ENCODE results near the gene ISL1. TPM values are rescaled to one million over a fixed set of nuclear protein-coding genes. Genes with fewer than 3 reads are reported as not detected.

ISL1 gene
- total RNA-seq, 1 donor = not detected

DNA sequence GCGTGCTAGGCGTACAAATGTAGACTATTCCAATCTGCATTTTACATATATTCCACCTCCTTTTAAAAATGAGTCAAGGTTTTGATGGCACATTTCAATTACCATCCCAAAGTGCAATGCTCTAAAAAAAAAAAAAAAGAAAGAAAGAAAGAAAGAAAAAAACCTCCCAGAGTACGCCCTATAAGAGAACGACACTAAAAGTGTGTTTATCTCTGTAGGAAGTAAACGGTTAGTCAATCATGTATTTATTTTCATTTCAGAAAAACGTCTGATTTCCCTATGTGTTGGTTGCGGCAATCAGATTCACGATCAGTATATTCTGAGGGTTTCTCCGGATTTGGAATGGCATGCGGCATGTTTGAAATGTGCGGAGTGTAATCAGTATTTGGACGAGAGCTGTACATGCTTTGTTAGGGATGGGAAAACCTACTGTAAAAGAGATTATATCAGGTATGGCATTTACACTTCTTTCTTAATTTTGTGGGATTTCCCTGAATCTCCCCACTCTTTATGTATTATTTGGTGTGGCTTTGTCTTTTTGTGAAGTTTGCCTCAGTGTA lies 1.1 kb downstream of the ISL1 start:
- Histone ChIP-seq H3K79me2 (ENCODE audit: insufficient read depth, low read length) (no peaks in the 10 kb centered on the region), H3K27me3 (ENCODE audit: insufficient read depth, low read length) (peaks cover 56% of the 10 kb centered on the region)
- peak; percentile 39 for DNase-seq (ENCODE audit: insufficient read length, low spot score, missing footprints)

DNA sequence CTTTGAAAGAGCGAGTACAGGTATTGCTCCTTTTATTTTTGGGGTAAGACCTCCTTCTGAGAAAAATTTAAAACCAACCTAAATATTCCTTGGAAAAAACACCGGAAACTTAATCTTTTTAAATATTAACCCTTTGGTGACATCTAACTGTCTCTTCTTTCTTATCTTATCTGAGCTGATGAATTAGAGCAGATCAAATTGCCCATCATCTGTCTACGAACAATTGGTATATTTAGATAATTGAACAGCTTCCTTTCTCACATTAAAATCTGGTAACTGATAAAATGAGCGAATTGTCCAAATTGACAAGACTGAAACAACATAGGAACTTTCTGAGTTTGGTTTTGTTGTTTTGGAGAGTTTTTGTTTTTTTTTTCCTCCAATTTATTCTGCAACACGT lies 2.0 kb downstream of the ISL1 start:
- H3K27me3 ChIP-seq (ENCODE audit: insufficient read depth, low read length) = peaks cover 55% of the 10 kb centered on the region

More for the DNA sequence above, 1.1 kb downstream of the ISL1 start:
- H3K27ac ChIP-seq (ENCODE audit: low read depth, low read length) = no peak overlapping the region
- no peak for TF ChIP-seq CTCF (IDR thresholded peaks at IDR 0.05; ENCODE audit: extremely low read depth, low read depth, low read length)
- no peak overlapping the region for H3K4me2 ChIP-seq (ENCODE audit: insufficient read depth, low read length)
- no peaks in the 10 kb centered on the region for H3K36me3 ChIP-seq (ENCODE audit: insufficient read depth, low read length)
- no peaks in the 10 kb centered on the region for H4K20me1 ChIP-seq (ENCODE audit: insufficient read depth, low read length)
- H3K9me3 ChIP-seq (ENCODE audit: low read depth, low read length) = no peaks in the 10 kb centered on the region
- H3K4me3 ChIP-seq (ENCODE audit: insufficient read depth, low read length) = no peak overlapping the region
- no peak overlapping the region for H2AFZ ChIP-seq (ENCODE audit: low read length)
- H3K4me1 ChIP-seq (ENCODE audit: insufficient read depth, low read length) = no peaks in the 10 kb centered on the region

GRCh38 chr5:51386916-51387883 lies 4.0 kb downstream of the ISL1 start:
- Histone ChIP-seq H4K20me1 (ENCODE audit: insufficient read depth, low read length) (no peaks in the 10 kb centered on the region), H3K79me2 (ENCODE audit: insufficient read depth, low read length) (no peaks in the 10 kb centered on the region), H3K27ac (ENCODE audit: low read depth, low read length) (no peak overlapping the region), H3K4me3 (ENCODE audit: insufficient read depth, low read length) (peak overlapping the region; percentile 49), H3K27me3 (ENCODE audit: insufficient read depth, low read length) (peaks cover 51% of the 10 kb centered on the region), H3K4me2 (ENCODE audit: insufficient read depth, low read length) (peak overlapping the region; percentile 63), H3K36me3 (ENCODE audit: insufficient read depth, low read length) (no peaks in the 10 kb centered on the region), H3K4me1 (ENCODE audit: insufficient read depth, low read length) (no peaks in the 10 kb centered on the region), H3K9me3 (ENCODE audit: low read depth, low read length) (no peaks in the 10 kb centered on the region), H2AFZ (ENCODE audit: low read length) (peak overlapping the region; percentile 22)
- peak; percentile 54 for DNase-seq (ENCODE audit: insufficient read length, low spot score, missing footprints)
- TF ChIP-seq CTCF (IDR thresholded peaks at IDR 0.05; ENCODE audit: extremely low read depth, low read depth, low read length) = no peak

More for the DNA sequence above, 2.0 kb downstream of the ISL1 start:
- DNase-seq (ENCODE audit: insufficient read length, low spot score, missing footprints) = peak; percentile 42
- Histone ChIP-seq H3K79me2 (ENCODE audit: insufficient read depth, low read length) (no peaks in the 10 kb centered on the region), H3K4me2 (ENCODE audit: insufficient read depth, low read length) (no peak overlapping the region), H3K4me3 (ENCODE audit: insufficient read depth, low read length) (no peak overlapping the region), H3K27ac (ENCODE audit: low read depth, low read length) (no peak overlapping the region), H2AFZ (ENCODE audit: low read length) (no peak overlapping the region), H4K20me1 (ENCODE audit: insufficient read depth, low read length) (no peaks in the 10 kb centered on the region), H3K9me3 (ENCODE audit: low read depth, low read length) (no peaks in the 10 kb centered on the region), H3K4me1 (ENCODE audit: insufficient read depth, low read length) (no peaks in the 10 kb centered on the region), H3K36me3 (ENCODE audit: insufficient read depth, low read length) (no peaks in the 10 kb centered on the region)
- TF ChIP-seq CTCF (IDR thresholded peaks at IDR 0.05; ENCODE audit: extremely low read depth, low read depth, low read length) = no peak

- no peak overlapping the region for H3K4me2 ChIP-seq (ENCODE audit: insufficient read depth, low read length)
- no peaks in the 10 kb centered on the region for H3K79me2 ChIP-seq (ENCODE audit: insufficient read depth, low read length)
- no peak overlapping the region for H2AFZ ChIP-seq (ENCODE audit: low read length)
- no peaks in the 10 kb centered on the region for H4K20me1 ChIP-seq (ENCODE audit: insufficient read depth, low read length)
- H3K4me1 ChIP-seq (ENCODE audit: insufficient read depth, low read length) = no peaks in the 10 kb centered on the region
- DNase-seq (ENCODE audit: insufficient read length, low spot score, missing footprints) = no peak
- H3K4me3 ChIP-seq (ENCODE audit: insufficient read depth, low read length) = no peak overlapping the region
- TF ChIP-seq CTCF (IDR thresholded peaks at IDR 0.05; ENCODE audit: extremely low read depth, low read depth, low read length) = no peak
- H3K36me3 ChIP-seq (ENCODE audit: insufficient read depth, low read length) = no peaks in the 10 kb centered on the region
- H3K27me3 ChIP-seq (ENCODE audit: insufficient read depth, low read length) = peaks cover 45% of the 10 kb centered on the region
- no peaks in the 10 kb centered on the region for H3K9me3 ChIP-seq (ENCODE audit: low read depth, low read length)
- no peak overlapping the region for H3K27ac ChIP-seq (ENCODE audit: low read depth, low read length)
These were observed 4.6 kb downstream of the ISL1 start for GRCh38 chr5:51387884-51388275.

Data from osteoblast (primary cell).